Brain microvascular endothelial cell (primary cell): ENCODE measurements around the gene TMA7B.

ENCODE experiments used
- DNase-seq: peaks from one replicate; pipeline ENCODE4 v3.0.0-alpha.2; 2020
- H3K27ac ChIP-seq: fragments of 250-450 bp; sonication (Bioruptor Pico); 2 replicates; pipeline ENCODE4 v1.5.1; 2020; ENCODE audit warnings: mild to moderate bottlenecking, moderate library complexity
- H3K27me3 ChIP-seq: fragments of 250-450 bp; sonication (Bioruptor Pico); replicated peaks from 2 replicates; pipeline ENCODE4 v1.5.1; 2020; ENCODE audit warnings: mild to moderate bottlenecking
- H3K36me3 ChIP-seq: fragments of 250-450 bp; sonication (Bioruptor Pico); replicated peaks from 2 replicates; pipeline ENCODE4 v1.5.1; 2020; ENCODE audit warnings: mild to moderate bottlenecking
- H3K4me3 ChIP-seq: 2 replicates; pipeline ENCODE4 v1.5.1; 2011; ENCODE audit warnings: low read depth, mild to moderate bottlenecking, control low read depth, low read length, moderate library complexity
- in situ Hi-C: cut with HindIII; loops from 2 replicates; pipeline ENCODE4 v1.10.0; 2017; ENCODE audit warnings: low sequenced_read_pairs, low pct_ligation_motif_present
- TF ChIP-seq, protein P1 (sequence below): IDR thresholded peaks from 2 replicates; pipeline ENCODE4 v1.5.1; 2011; ENCODE audit warnings: low read depth, mild to moderate bottlenecking, moderate library complexity, low read length, control low read depth, inconsistent platforms; ENCODE audit errors: missing control alignments

The TMA7B gene

DNA sequence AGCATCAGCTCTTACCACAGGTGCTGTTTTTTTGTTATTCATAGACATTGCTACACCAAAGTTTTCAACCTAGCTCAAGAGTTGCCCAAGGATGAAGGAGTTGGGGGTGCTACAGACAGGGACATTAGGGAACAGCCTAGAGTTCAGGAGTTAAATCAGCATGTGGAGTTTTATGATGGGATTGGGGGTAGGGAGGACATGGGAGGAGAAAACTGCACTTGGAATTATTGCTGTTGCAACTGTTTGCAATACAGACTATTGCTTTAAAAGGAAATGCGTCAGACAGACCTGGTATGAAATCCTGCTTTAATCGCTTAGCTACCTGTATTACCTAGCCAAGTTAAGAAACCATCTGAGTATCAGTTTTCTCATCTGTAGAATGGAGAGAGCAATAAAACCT, 6.3 kb downstream of the TMA7B start:
- Histone ChIP-seq H3K27me3 (no peaks in the 10 kb centered on the region), H3K4me3 (no peak overlapping the region), H3K27ac (peak overlapping the region; percentile 30), H3K36me3 (no peaks in the 10 kb centered on the region)
- TF ChIP-seq, protein P1, sequence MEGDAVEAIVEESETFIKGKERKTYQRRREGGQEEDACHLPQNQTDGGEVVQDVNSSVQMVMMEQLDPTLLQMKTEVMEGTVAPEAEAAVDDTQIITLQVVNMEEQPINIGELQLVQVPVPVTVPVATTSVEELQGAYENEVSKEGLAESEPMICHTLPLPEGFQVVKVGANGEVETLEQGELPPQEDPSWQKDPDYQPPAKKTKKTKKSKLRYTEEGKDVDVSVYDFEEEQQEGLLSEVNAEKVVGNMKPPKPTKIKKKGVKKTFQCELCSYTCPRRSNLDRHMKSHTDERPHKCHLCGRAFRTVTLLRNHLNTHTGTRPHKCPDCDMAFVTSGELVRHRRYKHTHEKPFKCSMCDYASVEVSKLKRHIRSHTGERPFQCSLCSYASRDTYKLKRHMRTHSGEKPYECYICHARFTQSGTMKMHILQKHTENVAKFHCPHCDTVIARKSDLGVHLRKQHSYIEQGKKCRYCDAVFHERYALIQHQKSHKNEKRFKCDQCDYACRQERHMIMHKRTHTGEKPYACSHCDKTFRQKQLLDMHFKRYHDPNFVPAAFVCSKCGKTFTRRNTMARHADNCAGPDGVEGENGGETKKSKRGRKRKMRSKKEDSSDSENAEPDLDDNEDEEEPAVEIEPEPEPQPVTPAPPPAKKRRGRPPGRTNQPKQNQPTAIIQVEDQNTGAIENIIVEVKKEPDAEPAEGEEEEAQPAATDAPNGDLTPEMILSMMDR: no peak
- DNase-seq: no peak
- in situ Hi-C loops: no loop called here

DNA sequence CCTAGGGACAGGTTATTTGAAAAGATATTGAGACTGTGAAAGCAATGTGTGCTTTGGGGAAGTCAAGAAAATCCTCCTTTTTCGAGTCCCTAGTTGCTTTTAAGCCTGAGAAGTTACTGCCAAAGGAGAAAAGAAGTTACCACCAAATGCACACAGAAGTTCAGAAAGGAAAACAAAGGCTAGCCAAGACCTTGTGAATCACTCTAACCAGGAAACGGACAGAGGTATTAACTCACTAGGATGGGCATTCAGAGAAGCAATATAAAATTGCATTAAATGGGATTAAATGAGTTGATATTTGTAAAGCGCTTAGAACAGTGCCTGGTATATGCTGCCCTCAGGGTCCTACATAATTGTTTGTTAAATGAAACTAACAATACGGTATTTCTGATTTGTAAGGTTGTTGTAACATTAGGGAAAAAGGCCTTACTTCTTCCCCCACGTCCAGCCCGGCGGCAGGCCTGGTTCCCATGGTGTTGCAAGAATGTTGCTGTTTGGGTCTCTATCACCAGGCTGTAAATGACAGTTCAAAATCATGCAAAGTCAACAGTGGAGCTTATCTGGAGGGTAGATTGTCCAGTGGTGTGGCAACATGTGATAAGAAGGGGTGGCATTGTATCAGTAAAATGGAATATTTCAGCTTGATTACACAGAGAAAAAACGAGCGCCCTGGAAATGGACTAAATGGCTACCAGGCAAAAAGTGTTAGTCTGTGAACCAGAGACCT, 7.1 kb downstream of the TMA7B start:
- in situ Hi-C loops: no loop called here
- no peaks in the 10 kb centered on the region for H3K36me3 ChIP-seq
- TF ChIP-seq, protein P1: no peak
- H3K4me3 ChIP-seq: no peak overlapping the region
- H3K27me3 ChIP-seq: no peaks in the 10 kb centered on the region
- DNase-seq: peak; percentile 40
- H3K27ac ChIP-seq: peak overlapping the region; percentile 30

DNA sequence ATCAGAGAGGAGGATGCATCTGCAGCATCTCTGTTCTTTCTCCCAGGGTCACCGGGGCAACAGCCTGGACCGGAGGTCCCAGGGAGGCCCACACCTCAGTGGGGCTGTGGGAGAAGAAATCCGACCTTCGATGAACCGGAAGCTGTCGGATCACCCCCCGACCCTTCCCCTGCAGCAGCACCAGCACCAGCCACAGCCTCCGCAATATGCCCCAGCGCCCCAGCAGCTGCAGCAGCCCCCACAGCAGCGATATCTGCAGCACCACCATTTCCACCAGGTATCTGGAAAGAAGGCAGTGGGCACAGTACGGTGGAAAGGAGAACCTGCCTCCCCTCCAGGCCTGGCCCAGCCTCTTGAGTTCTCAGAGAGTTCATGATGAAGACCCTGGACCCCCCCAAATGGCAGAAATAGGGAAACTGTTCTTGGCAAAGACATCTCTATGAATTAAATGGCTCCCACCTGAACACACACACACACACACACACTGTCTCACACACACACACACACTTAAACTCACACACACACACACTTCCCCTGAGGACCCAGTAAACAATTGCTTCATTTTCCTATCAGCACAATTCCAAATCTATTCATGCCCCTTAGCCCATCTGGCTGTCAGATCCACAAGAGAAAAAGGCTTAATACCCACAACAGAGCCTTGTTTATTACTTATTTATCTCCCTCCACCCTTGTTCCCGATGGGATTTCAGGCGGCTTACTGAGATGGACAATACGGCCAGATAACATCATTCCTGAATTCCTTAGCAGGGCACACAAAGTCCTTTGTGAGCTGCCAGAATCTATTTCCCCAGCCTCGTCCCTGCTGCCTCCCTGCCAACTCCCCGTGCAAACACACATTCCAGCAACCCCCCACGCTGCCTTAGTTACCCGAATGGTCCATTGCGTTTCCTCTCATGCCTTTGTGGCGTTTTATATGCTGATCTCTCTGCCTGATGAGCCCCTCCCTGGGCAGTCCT, 8.1 kb downstream of the TMA7B start:
- Histone ChIP-seq H3K27ac (no peak overlapping the region), H3K36me3 (no peaks in the 10 kb centered on the region), H3K27me3 (no peaks in the 10 kb centered on the region), H3K4me3 (no peak overlapping the region)
- TF ChIP-seq, protein P1: no peak
- in situ Hi-C loops: no loop called here
- no peak for DNase-seq

DNA sequence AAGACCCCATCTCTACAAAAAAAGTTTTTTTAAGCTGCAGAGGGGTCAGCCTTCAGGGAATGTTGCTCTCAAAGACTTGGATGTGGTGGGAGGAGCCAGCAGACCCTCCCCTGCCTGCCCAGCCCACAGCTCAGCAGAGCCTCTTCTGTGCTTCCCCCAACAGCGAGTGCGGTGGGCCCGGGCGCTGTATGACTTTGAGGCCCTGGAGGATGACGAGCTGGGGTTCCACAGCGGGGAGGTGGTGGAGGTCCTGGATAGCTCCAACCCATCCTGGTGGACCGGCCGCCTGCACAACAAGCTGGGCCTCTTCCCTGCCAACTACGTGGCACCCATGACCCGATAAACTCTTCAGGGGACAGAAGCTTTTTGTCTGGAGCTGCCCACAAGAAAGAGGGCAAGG, 10.5 kb downstream of the TMA7B start:
- Histone ChIP-seq H3K27ac (no peak overlapping the region), H3K27me3 (peaks cover 13% of the 10 kb centered on the region), H3K36me3 (no peaks in the 10 kb centered on the region), H3K4me3 (no peak overlapping the region)
- no peak for DNase-seq
- TF ChIP-seq, protein P1: no peak
- in situ Hi-C loops: no loop called here

DNA sequence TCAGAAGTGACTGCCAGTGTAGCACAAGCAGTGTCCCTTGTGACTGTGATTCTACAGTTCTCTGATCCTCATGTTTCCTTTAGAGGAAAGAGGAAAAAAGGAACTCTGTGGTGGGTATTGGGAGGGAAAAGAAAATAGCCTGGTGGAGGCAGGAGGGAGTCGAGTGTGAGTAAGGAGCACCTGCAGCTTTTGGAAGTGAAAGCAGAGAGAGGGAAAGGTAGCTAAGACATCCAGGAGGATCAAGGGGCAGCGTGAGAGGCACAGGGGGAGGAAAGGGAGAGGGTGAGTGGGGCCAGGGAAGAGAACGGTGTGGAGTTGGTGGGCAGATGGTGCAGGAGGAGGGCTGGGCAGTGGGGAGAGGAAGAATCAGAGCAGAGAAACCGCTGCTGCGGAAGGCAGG, 12.4 kb downstream of the TMA7B start:
- TF ChIP-seq, protein P1: no peak
- Histone ChIP-seq H3K27me3 (peaks cover 23% of the 10 kb centered on the region), H3K27ac (no peak overlapping the region), H3K4me3 (no peak overlapping the region), H3K36me3 (no peaks in the 10 kb centered on the region)
- in situ Hi-C loops: no loop called here
- DNase-seq: no peak
